Putamen (tissue), 1 donor: ENCODE data around the gene KCTD19.

Source experiments
- DNase-seq: peaks from one replicate; pipeline ENCODE4 v3.0.0-alpha.2; 2016; ENCODE audit warnings: low spot score

The KCTD19 gene

DNA sequence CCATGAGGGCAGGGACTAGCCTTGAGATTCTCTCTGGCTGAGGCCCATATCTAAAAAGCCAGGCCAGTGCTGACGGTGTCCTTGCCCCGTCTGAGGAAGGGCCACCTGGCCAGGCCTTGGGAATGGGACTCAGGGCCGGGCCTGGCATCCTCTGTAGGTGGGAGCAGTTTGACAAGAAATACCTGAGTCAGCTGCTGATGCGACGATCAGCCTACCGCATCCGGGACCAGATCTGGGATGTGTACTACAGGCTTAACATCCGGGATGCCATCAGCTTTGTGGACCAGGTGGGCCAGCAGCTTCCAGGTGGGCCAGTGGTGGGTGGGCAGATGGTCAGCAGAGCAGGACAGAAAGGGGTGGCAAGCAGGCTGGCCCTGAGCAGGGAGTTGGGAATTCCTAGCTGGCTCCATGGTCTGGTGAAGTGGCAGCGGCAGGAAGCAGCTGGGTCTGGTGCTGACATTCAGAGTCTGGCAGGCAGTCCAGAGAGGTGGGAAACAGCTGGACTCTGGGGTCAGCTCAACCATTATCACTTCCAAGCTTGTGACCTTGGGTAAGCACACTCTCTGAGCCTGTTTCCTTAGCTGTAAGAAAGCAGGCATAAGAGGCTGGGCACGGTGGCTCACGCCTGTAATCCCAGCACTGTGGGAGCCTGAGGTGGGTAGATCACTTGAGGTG, 68.2 kb downstream of the KCTD19 start:
- DNase-seq, result no peak

DNA sequence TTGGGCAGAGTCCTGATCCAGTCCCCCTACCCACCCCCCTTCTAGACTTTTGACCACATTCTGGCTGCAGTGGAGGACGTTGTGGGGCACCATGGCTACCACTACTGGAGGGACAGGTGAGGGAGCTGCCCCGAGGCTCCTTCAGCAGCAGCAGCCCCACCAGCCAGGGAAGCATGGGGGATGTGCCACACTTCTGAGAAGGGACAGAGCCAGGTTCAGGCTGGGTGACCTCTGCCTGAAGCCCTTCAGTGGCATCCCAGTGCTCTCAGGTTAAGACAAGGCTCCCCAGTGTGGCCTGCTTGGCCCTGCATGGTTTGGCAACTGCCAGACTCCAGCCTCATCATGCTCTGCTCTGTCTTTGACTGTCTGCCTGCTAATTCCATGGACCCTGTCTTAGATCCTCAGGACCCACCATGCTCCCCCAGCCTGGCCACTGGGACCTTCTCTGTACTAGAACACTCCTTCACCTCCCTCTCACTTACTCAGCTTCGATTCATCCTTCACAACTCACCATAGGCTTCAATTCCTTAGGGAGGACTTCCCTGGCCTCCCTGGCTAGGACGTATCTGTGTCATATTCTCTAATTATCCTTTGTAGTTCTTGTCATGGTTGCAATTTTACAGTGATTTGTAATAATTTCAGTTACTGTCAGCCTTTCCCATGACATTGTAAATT, 68.9 kb downstream of the KCTD19 start:
- no peak for DNase-seq

DNA sequence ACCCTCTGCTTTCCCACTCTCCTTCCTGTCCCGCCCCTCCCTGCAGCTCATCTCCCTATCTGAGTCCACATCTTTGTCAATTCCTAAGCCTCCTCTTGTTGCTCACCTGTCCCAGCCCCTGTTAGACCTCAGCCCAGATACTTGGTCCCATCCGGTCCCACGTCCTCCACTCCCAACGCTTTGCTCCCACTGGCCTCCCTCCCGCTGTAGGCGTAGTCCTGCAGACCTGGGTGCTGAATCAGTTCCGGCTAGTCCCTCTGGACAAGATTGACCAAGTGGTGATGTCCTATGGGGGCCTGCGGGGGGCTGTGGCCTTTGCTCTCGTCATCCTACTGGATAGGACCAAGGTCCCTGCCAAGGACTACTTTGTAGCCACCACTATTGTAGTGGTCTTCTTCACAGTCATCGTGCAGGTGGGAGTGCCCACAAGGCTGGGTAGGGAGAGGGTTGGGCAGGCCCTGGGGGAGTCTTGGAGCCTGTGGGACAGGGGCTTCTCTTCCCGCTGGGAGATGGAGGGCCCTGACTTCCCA, 69.8 kb downstream of the KCTD19 start:
- DNase-seq, result no peak

DNA sequence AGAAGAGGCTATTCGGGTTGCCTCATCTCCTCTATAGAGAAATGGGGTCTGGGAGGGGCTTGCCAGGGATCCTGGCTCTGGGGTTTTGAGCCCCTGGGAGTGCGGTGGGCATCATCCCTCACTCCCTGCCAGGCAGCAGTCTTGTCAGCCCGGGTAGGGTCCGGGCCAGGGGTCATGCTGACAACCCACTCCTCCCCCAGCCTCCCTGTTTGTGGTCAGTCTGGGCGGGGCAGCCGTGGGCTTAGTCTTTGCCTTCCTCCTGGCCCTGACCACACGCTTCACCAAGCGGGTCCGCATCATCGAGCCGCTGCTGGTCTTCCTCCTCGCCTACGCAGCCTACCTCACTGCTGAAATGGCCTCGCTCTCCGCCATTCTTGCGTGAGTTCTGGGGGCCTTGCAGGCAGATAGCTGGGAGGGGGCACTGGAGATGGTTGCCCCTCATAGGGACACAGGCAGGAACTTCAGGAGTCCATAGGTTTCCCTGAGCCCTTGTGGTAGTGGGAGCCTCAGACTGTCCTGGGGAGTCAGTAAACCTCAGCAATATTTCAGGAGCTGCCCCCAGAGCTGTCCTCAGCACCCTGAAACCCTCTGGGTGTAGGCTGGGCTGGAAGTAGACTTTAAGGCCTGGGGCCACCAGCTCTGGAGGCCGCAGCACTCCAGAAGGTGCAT, 70.9 kb downstream of the KCTD19 start:
- no peak for DNase-seq

DNA sequence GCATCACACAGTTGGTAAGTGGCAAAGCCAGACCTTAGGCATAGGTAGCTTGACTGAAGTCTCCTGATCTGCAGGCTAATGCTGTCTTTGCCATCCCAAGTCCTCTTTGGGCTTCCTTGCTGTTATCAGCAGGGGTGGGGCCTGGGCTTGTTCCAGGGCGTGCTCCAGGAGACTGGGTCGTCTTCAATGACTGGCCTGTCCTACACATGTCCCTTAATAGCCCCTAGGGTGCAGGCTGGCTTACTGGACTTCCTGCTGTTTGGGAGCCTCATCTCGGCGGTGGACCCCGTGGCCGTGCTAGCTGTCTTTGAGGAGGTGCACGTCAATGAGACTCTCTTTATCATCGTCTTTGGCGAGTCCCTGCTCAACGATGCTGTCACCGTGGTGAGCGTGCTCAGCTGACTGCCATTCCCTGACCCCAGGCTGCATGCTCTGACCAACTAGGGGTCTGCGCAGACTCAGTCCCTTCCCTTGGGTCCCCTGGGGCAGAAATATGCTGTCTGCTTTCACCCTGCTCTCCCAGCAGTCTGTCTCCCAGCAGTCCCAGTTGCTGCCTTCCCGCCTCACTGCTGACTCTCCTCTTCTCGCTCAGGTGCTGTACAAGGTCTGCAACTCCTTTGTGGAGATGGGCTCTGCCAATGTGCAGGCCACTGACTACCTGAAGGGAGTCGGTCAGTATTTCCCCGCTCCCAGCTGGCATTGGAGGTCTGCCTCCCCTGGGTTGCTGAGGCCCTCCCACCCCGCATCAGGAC, 71.6 kb downstream of the KCTD19 start:
- DNase-seq, result no peak

DNA sequence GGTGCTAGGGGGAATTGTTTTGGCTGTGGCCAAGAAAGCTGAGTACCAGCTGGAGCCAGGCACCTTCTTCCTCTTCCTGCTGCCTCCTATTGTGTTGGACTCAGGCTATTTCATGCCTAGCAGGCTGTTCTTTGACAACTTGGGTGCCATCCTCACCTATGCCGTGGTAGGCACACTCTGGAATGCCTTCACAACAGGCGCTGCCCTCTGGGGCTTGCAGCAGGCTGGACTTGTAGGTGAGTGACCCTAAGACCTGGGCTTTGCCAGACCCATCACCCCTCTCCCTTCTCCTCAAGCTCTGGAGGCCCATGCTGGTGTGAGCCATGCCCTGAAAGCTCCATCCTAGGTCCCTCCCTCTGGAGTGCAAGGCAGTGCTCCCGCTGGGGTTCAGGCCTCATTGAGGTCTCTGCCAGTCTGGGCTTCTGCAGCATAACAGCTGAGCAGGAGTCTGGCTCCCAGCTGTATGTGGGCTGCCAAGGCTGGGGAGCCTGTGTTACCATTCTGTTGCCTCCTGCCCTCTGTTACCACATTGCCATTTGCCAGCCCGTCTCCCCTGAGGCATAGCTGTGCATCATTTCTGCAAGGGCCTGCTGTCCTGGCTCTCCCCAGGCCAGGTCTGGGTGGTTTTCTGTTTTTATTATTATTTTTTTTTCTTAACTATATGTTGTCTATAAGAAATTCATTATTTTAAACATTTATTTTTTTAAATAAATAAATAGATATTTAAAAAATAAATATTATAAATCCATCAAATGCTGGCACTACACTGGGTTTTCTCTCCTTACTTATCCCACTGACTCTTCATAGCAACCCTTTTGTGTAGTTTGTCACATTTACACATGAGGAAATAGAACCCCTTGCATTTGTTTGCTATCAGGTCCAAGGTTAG, 73.7 kb downstream of the KCTD19 start:
- no peak for DNase-seq

DNA sequence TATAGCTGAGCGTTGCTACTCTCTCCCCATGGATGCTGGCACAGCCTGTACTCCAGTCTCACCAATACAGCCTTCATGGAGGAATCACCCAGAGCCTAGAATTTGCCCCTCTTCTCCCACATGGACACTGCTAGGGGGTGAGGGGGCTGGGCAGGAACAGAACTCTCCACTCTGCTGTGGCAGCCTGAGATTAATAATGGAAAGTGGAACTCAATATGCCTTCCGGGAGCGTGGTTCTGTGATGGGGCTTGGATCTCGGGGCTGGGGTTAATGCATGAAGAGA, 76.6 kb downstream of the KCTD19 start:
- no peak for DNase-seq

DNA sequence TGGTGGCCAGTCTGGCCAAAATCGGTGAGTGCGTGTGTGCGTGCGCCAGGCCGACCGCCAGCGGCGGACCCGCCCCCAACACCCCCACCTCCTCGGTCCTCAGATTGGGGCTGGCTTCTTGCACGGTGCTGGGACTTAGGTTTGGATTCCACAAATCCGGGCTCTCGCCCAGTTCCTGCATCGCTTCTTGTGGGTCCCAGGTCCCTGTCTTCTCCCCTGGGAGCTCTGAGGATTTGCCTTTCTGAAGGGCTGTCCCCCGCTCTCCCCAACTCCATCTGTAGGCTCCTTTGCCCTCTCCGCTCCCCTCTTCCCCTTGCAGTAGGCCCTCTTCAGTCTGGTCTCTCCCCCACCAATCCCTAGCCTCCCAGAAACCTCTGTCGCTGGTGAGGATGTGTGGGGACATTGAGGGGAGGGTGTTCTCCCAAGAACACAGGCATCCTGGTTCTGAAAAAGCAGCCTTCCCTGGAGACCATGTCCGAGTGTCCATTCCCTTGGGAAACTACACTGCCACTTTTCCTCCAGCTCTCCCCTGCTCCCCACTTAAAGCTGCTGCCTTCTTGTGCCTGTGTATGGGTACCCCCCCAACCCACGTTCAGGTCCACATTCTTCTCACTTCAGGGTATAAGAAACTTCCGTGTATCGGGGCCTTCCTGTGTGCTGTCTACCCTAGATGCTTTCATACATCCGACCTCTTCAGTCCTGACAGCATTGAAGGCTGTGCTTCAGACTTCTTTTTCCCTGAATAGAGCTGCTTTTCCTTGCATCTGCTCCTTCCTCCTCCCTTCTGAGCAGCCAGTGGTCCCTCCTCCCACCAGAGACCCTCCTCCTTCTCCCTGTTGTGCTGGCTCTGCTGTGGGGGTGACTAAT, 77.1 kb downstream of the KCTD19 start:
- no peak for DNase-seq

DNA sequence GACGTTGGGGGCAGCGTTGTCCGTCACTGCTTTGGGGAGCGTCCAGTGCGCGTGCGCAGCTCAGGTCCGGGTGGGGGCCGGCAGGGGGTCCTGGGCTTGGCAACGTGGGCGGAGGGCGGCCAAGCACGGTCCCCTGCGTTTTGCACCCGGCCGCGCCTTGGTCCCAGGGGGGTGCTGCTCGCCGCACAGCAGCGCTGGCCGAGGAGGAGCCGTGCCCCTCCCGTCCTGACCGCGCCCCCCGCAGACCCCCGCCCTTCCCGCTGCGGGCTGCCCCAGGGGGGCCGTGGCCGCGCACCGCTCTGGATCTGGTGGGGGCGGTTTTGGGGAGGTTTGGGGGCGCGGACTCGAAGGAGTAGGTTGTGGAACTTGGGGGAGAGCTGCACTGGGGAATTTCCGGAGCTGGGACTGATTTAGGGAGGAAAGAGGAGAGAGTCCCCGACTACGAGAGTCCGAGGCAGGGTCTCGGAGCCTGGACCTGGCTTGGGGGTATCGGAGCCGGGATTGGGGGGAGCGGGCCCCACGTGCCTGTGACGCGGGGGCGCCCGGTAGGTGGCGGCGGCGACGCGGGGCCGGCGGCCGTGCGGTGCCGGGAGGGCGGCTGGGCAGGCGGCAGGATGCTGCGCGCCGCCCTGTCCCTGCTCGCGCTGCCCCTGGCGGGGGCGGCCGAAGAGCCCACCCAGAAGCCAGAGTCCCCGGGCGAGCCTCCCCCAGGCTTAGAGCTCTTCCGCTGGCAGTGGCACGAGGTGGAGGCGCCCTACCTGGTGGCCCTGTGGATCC, 78.0 kb downstream of the KCTD19 start, which contains the start of gene SLC9A5:
Gene SLC9A5, plus strand, starts transcription at position 579 of the 777 bp plus-strand sequence. Its CDS starts 36 bp downstream, at position 615.
- no peak for DNase-seq

DNA sequence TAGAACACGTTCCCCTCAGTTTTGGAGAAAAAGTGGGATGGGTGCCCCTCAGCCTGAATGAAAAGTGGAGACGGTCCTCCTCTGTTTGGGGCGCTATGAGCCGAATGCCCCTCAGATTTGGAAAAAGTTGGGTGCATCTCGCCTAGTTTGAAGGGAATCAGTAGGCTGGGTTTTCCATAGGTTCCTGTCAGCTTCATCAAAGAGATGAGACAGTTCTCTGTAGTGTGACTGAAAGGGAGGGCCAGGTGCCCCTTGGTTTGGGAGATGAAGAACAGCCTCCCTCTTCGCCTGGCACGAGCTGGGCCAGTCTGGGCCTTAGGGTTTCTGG, 78.5 kb downstream of the KCTD19 start:
- no peak for DNase-seq

DNA sequence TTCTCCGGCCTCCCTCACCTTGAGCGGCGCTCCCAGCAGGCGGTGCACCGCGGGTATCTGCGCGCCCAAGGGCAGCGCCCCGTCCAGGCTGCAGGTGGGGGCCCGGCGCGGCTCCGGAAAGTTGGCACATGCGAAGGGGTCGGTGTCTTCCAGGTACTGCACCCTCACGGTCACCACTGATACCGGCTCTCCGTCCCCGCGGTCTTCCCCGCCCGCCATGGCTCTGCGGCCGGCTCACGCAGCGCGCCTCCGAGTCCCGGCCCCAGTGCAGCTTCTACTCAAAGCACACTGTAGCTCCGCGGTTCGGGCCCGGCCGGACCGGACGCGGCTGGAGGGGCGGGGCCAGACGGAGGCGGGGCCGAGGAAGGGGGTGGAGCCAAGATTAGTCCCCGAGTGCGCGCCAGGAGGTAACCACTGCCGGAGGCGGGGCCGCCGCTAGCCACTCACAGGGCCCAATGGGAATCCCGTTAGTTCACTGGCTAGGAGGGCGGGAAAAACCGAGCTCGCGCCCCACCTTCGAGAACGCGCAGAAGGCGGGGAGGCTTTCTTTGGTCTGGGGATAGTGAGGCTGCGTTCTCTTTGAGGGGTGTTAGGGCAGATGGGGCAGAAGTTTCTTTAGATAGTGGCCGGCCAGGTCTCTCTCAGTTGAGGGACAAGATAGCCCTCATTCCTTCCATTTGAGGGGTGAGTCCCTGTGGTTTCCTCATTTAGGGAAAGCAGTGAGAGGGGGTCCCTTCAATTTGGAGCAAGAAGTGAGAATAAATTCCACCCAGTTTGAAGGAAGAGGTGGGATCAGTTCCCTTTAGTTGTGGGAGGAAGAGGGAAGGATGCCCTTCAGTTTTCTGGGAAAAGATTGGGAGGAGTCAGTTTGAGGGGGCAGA, 79.1 kb downstream of the KCTD19 start, which contains the start of gene FHOD1:
Gene FHOD1, minus strand, starts transcription at position 290 of the 881 bp plus-strand sequence. Its CDS starts 71 bp downstream, at position 219.
- DNase-seq, result peak; percentile 90

DNA sequence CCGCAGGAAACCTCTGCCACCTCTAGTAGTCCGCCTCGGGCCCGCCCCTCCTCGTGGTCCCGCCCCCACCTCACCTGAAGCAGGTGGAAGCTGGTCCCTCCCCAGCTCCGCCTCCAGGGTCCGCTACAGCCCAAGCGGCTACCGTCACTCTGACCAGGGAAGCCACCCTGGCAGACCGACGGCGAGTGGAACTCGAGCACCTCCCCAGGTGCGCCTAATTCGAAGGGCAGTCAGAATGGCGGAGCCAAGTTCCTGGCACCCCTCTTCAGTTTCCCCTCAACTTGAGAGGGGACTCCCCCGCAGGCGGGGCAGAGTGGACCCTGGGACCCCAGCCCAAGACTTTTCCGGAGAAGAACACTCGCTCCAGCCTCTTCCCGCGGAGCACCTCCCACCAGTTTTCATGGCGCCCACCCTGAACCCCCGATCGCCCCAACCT, 79.8 kb downstream of the KCTD19 start:
- DNase-seq, result no peak

DNA sequence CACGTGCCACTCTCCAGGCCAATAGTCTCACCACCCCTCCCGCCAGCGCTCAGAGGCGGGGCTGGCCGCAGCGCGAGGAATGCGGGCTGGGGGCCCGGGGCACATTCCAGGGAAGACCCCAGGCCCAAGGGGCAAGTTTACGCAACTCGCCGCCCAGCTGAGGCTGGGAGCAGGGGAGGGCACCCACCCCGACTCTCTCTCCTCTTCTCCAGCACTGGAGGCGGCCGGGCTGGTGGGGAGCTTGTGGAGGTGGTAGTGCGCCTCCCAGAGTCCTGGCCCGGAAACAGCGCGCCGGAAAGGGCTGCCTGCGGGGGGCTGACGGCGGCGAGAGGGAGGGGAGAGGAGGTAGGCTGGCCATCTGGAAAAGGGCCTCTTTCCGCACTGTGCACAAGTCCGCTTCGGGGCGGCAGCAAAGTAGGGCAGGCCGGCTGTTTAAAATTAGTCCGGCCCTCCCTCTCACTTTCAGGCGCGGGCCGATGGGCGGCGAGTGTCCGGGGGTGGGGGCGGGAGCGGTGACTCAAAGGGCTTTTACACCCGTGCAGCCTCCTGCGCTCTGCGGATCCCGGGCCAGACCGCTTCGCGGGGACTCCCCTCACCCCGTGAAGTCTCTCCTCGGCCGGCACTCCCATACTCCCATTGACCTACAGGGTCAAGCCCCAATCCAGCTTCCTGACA, 80.3 kb downstream of the KCTD19 start:
- DNase-seq, result no peak

DNA sequence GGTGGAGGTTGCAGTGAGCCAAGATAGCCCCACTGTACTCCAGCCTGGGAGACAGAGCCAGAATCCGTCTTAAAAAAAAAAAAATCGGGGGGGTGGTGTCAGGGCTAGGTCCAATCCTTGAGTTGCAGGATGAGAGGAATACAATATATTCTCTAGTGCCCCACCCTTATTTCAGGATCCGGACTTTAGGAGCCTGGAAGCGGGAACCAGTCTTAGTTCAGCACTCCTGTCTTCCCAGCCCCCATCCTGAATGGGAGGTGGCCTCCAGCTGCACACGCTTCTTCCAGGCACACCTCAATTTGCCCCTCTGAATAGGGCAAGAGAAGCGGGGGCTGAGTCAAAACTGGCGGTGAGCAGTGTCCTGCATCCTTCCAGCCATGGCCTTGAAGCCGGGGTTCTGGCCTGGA, 80.9 kb downstream of the KCTD19 start:
- no peak for DNase-seq

DNA sequence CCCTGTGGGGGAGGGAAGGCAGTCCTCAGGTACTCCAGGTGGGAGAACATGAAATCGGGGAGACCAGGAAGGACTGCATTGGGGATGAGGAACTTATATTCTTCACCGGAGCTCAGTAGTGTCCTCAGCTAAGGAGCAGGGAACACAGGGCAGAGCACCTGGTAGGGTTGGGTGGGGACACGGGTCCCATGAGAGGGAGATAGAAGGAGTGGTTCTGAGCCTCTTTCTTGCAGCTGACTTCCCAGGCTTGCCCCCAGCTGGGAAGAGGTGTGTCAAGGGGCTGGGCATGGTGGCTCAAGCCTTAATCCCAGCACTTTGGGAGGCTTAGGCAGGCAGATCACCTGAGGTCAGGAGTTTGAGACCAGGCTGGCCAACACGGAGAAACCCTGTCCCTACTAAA, 81.4 kb downstream of the KCTD19 start:
- DNase-seq, result no peak

DNA sequence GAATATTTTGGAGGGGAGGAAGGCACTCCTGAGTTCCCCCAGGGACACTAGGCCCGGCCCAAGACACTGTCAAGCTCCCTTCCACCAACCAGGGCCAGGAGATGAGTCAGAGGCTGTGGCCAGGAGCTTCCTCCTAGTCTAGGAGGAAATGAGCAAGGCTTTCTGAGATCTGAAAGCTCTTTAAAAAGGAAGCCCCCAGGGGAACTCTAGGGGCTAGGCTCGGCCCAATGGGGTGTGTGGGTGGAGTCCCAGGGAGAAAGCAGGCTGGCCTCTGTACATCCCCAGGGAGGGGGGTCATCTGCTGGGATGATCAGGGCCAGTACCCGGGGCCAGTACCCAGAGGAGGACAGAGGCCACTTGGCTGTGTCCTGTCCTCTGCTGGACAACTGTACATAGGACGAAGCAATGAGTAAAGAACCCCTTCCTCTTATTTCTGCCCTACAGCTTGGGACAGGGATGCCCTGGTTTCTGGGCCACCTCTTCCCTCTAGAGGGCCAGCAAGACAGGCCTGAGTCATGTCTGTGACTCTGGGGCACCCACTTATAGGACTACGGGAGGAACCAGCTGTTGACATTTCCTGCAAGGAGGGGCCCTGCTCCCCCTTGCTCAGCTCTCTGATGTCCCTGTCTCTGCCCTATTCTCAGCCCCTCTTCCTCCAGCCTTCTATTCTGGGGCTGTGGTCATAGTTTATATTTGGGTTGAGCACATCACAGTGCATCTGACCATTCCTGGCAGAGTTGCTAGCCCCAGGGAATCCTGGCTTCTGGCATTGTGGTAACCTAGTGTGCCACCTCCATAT, 82.0 kb downstream of the KCTD19 start:
- DNase-seq, result no peak

DNA sequence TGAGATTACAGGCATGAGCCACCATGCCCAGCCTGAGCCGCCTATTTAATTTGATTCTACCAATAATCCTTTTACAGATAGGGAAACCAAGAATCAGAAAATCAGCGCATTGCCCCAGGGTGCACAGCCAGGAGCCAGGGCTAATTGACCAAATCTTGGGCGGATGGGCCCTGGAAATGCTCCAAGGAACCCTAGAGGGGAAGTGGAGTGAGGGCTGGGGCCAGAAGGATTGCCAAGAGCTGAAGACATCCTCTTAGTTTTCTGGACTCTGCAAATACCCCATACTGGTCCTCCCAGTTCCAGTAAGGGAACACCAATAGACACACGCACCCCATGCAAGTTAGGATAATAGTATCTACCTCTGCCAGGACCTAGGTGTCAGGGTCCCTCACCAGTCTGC, 83.1 kb downstream of the KCTD19 start:
- no peak for DNase-seq
